DMS 273 (cell line): ENCODE measurements around the gene L2HGDH.

Source experiments
- DNase-seq: peaks from one replicate; lab custom pipeline; 2025; ENCODE audit not compliant: unreplicated experiment; lab: John Stamatoyannopoulos, UW

The L2HGDH gene

GRCh38 chr14:50231475-50232275 lies 80.4 kb downstream of the L2HGDH start, which contains the start of gene SOS2:
TSS of gene SOS2 (minus strand) at chr14:50231578. CDS start at chr14:50231283, 295 bp downstream.
- DNase-seq: peak; percentile 94

DNA sequence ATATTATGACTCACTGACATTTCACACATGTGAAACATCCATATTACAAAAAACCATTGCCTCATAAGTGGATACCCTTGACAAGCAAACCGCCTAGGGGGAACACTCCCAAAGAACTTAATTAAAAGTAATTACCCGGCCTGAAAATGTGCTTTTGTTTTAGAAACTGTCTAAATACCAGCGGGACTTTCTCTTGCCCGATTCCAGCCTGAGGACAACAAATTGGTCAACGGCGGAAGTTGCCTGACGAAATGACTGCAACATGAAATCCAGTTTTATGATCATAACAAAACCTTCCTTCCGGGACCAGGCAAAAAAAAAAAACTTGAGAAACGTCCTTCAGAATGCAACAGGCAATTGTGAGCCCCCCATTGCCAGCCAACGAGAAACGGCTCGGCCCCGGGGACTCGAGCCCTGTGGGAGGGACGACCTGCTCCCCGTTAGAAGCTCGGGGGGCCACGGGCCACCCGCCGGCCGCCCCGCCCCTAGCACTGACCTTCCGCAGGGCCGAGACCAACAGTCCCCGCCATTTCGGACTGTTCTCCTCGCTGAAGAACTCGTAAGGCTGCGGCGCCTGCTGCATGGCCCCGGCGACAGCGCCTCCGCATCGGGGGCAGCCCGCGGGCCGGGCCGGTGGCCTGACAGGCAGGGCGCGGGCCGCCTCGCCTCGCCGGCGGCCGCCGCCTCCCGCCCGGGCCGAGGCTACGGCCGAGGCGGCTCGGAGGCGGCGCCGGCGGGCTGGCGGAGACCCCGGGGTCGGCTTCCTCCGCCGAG lies 81.1 kb downstream of the L2HGDH start:
- peak; percentile 71 for DNase-seq

- peak; percentile 28 for DNase-seq
Observed at GRCh38 chr14:50230401-50230700, 81.7 kb downstream of the L2HGDH start.

- no peak for DNase-seq
Observed at GRCh38 chr14:50229681-50230080, 82.3 kb downstream of the L2HGDH start.

DNA sequence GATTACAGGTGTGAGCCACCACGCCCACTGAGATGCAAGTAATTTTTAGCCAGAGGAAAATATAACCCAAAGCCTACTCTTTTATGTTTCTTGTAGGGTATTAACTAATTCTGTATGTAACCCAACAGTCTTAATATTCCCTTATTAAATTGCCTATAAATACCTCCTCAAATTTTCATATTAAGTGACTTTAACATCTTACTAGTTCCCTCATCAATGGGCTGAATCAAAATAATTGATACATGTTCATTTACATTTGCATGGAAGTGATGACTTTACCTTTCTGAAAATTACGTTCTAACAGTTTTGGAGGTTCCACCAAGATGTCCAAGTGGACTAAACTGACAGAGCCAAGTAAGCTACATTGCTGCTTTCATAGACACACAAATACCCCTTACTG lies 83.7 kb downstream of the L2HGDH start:
- DNase-seq: no peak

DNA sequence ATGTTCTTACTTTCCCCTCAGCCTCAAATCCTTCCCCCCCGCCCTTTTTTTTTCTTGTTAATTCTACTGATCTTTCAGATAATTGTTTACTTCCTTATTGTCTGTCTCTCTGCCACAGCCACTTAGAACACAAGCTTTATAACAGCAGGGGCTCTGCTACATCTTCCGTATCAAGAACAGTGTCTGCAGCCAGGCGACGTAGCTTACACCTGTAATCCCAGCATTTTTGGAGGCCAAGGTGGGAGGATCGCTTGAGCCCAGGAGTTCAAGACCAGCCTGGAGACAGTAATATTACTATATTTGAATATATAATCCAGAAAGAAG lies 86.1 kb downstream of the L2HGDH start:
- DNase-seq: peak; percentile 20

DNA sequence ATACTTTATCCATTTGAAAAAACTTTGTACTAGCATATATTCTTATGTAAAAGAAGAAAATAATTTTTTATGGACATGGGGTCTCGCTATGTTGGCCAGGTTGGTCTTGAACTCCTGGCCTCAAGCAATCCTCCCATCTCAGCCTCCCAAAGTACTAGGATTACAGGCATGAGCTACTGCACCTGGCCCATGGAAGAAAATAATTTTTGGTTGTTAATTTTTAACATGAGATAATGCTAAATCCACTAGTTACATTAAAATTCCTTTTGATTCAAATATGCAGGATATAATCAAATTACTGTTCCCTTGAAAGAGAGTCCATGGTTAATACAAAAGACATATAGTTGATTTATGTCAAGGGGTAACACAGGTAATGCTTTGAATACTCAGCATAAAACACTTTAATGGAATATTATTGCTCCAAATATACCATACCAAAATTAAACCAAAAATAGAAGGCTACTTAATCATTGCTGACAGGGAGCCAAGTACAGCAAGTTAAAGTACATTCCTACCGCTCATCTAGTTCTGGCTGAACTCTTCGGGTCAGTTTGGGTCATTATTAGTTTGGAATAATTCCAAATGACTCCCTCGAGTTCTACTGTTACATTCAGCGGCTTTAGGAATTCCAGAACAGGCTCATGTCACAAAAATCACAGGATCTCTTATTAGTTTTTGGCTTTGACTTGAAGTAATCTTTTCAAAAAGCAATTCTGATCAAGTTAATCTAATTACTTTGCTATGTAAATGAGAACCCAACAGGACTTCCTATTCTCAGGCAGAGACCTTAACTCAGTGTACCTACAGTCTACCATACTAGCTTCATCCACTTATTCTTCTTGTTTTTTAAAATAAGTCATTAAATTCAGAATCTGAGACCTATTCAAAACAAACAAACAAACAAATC lies 86.7 kb downstream of the L2HGDH start:
- peak; percentile 48 for DNase-seq

- no peak for DNase-seq
Observed at GRCh38 chr14:50222055-50222613, 89.9 kb downstream of the L2HGDH start.

- no peak for DNase-seq
Observed at GRCh38 chr14:50218501-50218900, 93.5 kb downstream of the L2HGDH start.

- no peak for DNase-seq
Observed at GRCh38 chr14:50215416-50215815, 96.6 kb downstream of the L2HGDH start.

GRCh38 chr14:50213795-50214194 lies 98.2 kb downstream of the L2HGDH start:
- DNase-seq: no peak

DNA sequence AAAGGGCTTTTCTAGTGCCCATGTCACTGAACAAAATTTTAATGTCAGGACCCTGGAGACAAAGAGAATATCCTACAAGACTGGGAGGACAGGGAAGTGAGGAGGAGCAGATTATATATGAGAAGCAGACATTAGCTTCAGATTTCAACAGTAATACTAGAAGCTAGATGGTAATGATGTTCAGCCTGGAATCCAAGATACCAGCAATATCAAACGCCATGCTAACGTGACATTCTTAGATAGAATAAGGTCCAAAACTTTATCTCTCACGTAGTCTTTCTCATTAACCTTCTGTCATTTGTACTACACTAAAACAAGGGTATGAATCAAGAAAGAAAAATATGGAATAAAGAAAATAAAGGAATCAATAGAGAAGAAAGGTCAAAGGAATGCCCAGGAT lies 99.3 kb downstream of the L2HGDH start:
- DNase-seq: no peak

- DNase-seq: no peak
Observed at GRCh38 chr14:50210074-50210473, 102.0 kb downstream of the L2HGDH start.

- no peak for DNase-seq
Observed at GRCh38 chr14:50198499-50198898, 113.5 kb downstream of the L2HGDH start.

DNA sequence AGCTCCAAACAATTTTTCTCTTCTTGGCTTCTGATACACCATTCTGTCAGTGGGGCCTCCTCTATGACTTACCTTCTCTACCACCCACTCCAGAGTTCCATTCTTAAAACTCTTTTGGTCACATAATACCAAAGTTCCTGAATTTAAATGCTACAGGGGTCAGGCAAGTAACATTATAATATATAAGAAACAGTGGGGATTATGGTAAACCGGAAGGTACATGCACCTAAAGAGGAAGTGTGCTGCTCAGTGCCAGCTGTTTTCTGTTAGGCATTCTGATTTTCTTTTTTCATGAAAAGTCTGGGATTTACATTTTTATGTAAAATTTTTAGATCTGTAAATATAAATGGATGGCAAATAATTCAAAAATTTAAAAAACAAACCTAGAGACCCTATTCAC lies 120.5 kb downstream of the L2HGDH start:
- DNase-seq: no peak
